Skeletal muscle satellite cell (primary cell): ENCODE data around the gene F10.

ENCODE experiments used
- H3K27me3 ChIP-seq: 2 replicates; pipeline ENCODE4 v1.7.0; 2013; ENCODE audit warnings: low read length; ENCODE audit not compliant: control insufficient read depth, insufficient read depth
- H3K36me3 ChIP-seq: 2 replicates; pipeline ENCODE4 v1.7.0; 2013; ENCODE audit warnings: mild to moderate bottlenecking, control low read depth, low read length; ENCODE audit not compliant: insufficient read depth
- H3K4me1 ChIP-seq: 2 replicates; pipeline ENCODE4 v1.7.0; 2013; ENCODE audit warnings: low read length; ENCODE audit not compliant: control insufficient read depth, insufficient read depth
- H3K4me2 ChIP-seq: 2 replicates; pipeline ENCODE4 v1.7.0; 2013; ENCODE audit warnings: mild to moderate bottlenecking, low read length
- H3K4me3 ChIP-seq: 2 replicates; pipeline ENCODE4 v1.7.0; 2013; ENCODE audit warnings: low read length
- H3K9ac ChIP-seq: 2 replicates; pipeline ENCODE4 v1.7.0; 2013; ENCODE audit warnings: mild to moderate bottlenecking, low read depth, low read length, moderate library complexity
- H3K9me3 ChIP-seq: replicated peaks from 2 replicates; pipeline ENCODE4 v1.7.0; 2013; ENCODE audit warnings: mild to moderate bottlenecking, control low read depth, low read length

Gene F10

DNA sequence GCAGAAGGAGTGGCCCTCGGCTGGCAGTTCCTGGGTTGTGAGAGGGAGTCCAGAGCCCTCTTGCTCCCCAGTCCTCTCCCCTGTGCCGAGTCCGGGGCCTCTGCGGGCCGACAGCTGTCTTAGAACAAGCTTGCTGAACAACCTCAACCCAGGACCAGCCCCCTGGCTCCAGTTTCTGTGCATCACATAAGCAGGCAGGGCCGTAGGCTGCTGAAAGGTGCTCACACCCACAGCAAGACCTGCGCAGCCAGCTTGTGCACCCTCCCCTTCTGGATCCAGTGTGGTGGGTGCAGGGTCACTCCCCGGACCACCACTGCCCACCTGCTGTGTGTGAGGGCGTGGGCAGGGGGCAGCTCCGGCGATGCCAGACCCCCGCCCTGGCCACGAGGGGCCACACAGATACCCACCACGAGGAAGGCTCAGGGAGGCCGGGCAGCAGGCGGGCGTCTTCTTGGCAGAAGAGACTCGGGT is 42.2 kb upstream of the F10 start:
- Histone ChIP-seq H3K4me1 (peaks cover 14% of the 10 kb centered on the region), H3K9me3 (no peaks in the 10 kb centered on the region), H3K4me2 (no peak overlapping the region), H3K36me3 (peaks cover 8% of the 10 kb centered on the region), H3K27me3 (no peaks in the 10 kb centered on the region), H3K4me3 (no peak overlapping the region), H3K9ac (no peak overlapping the region)

DNA sequence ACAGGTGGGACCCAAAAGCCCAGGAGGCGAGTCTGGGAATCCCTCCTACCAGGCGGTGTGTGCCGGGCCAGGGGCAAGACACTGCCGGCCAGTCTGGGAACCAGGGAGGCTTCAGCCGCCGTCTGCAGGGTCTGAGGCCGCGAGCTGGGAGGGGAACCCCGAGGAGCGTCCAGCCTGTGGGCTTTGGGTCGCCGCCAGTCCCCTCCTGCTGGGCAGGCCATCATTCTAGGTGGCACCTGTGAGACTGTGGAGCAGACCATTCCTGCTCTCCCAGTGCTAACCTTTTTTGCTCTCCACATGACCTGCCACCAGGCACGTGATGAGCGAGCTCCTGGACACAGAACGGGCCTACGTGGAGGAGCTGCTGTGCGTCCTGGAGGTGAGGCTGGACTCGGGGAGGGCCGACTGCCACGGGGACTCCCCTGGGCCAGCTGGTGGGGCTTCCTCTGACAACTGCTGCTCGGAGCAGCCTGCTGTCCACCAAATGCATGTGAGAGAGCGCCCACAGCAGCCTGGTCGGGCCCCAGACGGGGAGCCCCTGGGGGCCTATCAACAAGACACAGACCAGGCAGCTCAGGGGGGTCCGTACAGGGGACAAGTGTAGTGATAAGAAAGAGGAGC is 41.6 kb upstream of the F10 start:
- Histone ChIP-seq H3K36me3 (peaks cover 8% of the 10 kb centered on the region), H3K27me3 (no peaks in the 10 kb centered on the region), H3K9me3 (no peaks in the 10 kb centered on the region), H3K9ac (no peak overlapping the region), H3K4me3 (no peak overlapping the region), H3K4me2 (no peak overlapping the region), H3K4me1 (peaks cover 14% of the 10 kb centered on the region)

DNA sequence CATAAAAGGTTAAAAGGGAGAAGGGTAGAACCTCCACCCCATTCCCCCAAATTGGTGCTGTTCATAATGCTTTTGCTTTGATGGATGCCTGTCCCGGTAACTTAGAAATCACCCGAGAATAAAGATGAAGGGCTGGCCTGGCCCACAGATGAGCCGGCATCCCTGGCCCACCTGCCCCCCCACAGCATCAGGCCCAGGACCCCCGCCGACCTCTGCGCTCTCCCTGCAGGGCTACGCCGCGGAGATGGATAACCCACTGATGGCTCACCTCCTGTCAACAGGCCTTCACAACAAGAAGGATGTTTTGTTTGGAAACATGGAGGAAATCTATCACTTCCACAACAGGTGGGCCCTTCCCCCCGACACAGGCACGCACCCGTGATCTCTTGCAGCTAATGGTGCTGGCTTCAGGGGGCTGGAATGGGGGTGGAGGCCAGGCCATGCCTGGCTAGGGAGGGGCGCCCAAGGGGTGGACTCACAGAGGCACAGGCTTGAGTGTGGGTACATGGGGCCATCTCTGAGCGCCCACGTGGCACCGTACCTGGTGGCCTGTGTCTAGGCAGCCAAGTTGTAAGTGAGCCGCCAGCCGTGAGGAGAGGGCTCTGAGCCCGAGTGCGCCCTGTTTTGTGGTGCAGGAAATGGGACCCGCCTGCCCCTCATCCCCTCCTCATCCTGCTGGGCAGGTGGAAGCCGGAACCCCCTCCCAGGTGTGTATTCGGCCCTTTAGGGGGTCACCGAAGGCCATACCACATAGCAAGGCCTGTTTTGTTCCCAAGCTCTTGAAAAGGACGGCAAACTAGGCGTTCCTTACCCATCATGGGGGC is 40.2 kb upstream of the F10 start:
- Histone ChIP-seq H3K9ac (no peak overlapping the region), H3K36me3 (no peaks in the 10 kb centered on the region), H3K4me3 (no peak overlapping the region), H3K4me2 (no peak overlapping the region), H3K4me1 (peaks cover 14% of the 10 kb centered on the region), H3K27me3 (no peaks in the 10 kb centered on the region), H3K9me3 (no peaks in the 10 kb centered on the region)

DNA sequence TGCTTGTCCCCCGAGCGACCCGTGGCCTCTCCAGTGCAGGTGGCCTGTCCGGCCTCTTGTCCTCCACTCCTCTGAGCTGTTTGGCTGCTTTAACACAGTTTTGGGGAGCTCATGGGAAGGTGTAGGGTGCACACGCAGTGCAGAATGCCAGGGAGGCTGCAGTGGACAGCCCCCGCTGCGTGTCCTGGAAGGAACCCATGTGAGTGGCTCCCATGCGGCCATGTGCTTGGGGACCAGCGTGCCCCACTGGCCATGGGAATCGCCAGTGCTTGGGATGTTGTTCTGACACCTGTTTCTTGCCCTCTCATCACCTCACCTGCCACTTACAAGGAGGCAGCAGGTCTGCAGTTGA is 39.6 kb upstream of the F10 start:
- Histone ChIP-seq H3K36me3 (peaks cover 2% of the 10 kb centered on the region), H3K9ac (no peak overlapping the region), H3K9me3 (no peaks in the 10 kb centered on the region), H3K4me2 (no peak overlapping the region), H3K4me1 (peaks cover 14% of the 10 kb centered on the region), H3K4me3 (no peak overlapping the region), H3K27me3 (no peaks in the 10 kb centered on the region)

DNA sequence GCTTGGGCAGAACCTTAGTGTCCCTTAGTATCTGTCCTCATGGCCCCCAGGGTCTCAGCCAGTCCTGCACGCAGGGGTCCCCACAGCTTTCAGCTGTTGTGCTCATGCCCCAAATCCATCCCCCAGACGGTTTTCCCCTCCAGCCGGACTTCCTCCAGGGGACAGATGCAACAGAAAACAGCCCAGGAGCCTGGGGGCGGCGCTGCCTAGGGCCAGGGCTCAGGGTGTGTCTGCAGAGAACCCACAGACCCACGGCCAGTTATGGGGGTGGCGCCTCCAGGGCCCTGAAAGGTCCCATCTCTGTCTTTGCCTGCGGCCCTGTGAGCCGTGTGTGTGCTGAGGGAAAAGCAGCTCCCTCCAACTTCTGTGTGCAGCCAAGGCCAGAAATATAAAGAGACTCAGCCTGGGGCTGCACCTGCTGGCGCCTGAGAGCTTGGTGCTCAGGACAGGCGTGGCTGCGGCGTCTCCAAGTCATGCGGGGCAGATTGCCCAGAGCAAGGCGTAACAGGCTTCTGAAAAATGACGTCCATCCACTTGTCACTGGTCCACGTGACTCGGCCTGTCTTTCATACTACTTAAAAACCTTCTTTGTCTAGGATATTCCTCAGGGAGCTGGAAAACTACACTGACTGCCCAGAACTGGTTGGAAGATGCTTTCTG is 39.1 kb upstream of the F10 start:
- no peaks in the 10 kb centered on the region for H3K27me3 ChIP-seq
- no peak overlapping the region for H3K9ac ChIP-seq
- H3K4me3 ChIP-seq: no peak overlapping the region
- no peak overlapping the region for H3K4me2 ChIP-seq
- no peaks in the 10 kb centered on the region for H3K9me3 ChIP-seq
- H3K36me3 ChIP-seq: peaks cover 4% of the 10 kb centered on the region
- peaks cover 13% of the 10 kb centered on the region for H3K4me1 ChIP-seq

DNA sequence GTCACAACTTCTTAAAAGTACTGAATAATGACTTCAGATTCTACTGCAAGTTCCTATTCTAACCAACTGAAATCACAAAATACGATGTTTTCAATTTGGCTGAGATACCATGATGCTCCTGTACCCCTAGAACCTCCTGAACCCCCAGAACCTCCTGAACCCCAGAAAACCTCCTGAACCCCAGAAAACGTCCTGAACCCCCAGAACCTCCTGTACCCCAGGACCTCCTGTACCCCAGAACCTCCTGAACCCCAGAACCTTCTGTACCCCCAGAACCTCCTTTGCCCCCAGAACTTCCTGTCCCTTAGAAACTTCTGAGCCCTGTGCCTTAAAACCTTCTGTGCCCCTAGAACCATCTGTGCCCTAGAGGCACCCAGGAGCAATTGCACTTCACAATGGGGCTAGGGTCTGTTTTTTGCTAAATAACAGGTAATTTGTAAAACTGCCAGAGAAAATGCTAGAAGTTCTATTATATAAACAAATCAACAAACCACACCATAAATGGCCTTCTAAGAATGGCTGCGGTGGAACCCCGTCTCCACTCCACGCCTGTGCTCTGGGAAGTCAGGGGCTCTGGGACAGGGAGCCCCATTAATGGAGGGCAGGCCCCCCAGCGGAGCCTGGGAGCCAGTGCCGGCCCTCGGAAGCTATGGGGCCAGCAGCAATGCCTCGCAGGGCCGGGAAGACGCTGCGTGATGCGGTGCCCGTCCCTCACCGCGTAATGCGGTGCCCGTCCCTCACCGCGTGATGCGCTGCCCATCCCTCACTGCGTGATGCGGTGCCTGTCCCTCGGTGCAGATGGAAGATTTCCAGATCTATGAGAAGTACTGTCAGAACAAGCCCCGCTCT is 38.3 kb upstream of the F10 start:
- Histone ChIP-seq H3K36me3 (peaks cover 8% of the 10 kb centered on the region), H3K4me1 (peaks cover 5% of the 10 kb centered on the region), H3K4me2 (no peak overlapping the region), H3K9me3 (no peaks in the 10 kb centered on the region), H3K9ac (no peak overlapping the region), H3K4me3 (no peak overlapping the region), H3K27me3 (no peaks in the 10 kb centered on the region)

DNA sequence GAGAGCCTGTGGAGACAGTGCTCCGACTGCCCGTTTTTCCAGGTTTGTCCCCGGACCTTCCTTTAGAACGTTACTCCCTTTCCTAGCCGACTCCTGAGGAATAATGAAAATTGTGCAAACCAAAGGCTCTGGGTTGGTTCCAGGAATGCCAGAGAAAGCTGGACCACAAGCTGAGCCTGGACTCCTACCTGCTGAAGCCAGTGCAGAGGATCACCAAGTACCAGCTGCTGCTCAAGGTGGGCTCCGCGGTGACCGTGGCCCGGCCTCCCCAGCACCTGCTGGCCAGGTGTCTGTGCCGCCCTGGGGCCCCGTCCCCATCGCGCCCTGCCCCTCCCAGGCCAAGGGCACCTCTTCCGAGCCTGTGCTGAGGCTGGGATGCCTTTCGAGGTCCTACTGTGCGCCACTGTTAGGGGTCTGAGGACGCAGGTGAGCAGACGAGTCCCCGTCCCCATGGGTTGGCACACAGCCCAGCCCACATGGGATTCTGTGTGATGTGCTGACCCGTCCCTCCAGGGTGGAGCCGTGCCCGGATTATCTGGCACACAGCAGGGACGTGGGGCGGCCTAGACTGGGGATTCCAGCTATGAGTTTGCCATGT is 37.6 kb upstream of the F10 start:
- Histone ChIP-seq H3K9me3 (no peaks in the 10 kb centered on the region), H3K9ac (no peak overlapping the region), H3K4me1 (peaks cover 4% of the 10 kb centered on the region), H3K4me3 (no peak overlapping the region), H3K4me2 (no peak overlapping the region), H3K36me3 (peaks cover 8% of the 10 kb centered on the region), H3K27me3 (no peaks in the 10 kb centered on the region)

DNA sequence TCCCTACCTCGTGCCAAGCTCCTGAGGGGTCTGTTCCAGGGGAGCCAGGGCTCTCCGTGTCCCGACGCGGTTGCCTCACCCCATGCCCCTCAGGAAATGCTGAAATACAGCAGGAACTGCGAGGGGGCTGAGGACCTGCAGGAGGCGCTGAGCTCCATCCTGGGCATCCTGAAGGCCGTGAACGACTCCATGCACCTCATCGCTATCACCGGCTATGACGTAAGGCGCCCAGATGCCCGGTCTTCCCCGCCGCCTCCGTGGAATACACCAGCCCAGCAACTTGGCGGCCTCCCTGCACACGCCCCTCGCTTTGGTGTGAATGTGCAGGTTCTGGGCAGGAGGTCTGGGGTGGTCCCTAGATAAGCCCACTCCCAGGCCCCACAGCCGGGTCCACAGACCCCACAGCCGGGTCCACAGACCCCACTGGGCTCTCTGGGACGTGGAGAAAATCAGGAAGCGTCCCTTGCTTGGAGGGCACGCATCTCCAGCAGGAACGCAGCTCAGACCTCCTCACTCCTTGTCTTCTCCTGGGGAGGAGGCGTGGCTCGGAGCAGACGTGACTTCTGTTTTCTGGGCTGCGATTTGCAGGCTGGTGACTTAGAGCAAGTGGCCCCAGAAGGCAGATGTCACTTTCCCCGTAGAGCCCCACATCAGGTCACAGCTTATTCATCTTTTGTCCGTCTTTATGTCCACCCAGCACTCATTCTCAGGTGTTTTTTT is 36.4 kb upstream of the F10 start:
- Histone ChIP-seq H3K9ac (no peak overlapping the region), H3K36me3 (peaks cover 8% of the 10 kb centered on the region), H3K27me3 (no peaks in the 10 kb centered on the region), H3K4me1 (peaks cover 4% of the 10 kb centered on the region), H3K4me2 (no peak overlapping the region), H3K9me3 (no peaks in the 10 kb centered on the region), H3K4me3 (no peak overlapping the region)

DNA sequence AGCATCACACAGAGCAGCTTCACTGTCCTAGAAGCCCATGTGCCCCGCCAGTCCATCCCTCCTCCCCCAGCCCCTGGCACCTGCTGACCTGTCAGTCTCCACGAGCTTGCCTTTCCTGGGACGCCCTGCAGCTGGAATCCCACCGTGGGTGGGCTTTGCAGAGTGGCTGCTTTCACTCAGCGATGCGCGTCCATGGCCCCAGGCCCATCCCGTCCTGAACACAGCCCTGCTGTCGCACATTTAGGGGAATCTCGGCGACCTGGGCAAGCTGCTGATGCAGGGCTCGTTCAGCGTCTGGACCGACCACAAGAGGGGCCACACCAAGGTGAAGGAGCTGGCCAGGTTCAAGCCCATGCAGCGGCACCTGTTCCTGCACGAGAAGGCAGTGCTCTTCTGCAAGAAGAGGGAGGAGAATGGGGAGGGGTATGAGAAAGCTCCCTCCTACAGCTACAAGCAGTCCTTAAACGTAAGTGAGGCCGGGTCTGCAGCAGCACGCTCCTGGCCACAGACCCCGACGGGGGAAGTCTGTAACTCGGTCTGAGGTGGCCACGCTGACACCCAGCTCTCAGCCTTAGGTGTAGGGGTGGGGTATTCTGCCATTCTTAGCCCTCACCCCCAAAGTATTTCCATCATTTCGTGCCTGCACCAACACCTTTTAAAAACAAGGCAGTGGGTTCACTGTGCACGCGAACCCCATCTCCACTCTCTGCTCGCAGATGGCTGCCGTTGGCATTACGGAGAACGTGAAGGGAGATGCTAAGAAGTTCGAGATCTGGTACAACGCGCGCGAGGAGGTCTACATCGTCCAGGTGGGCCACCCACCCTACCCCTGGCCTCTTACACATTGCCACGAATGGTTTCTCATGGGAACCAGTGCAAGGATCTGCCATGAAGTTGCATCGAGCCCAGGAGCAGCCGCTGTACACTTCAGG is 35.3 kb upstream of the F10 start:
- Histone ChIP-seq H3K4me2 (no peak overlapping the region), H3K4me1 (peaks cover 4% of the 10 kb centered on the region), H3K9me3 (no peaks in the 10 kb centered on the region), H3K36me3 (peaks cover 8% of the 10 kb centered on the region), H3K4me3 (no peak overlapping the region), H3K9ac (no peak overlapping the region), H3K27me3 (no peaks in the 10 kb centered on the region)
